ENCODE results near the gene UCHL5.

UCHL5 gene

GRCh38 chr1:193059282-193060114 lies at the start of gene UCHL5, which contains the start of gene RO60:
Gene UCHL5, minus strand, starts transcription at chr1:193059360. Its CDS starts 100 bp downstream, at chr1:193059260.
Gene RO60, plus strand, starts transcription at chr1:193059612. Its CDS starts 9,443 bp downstream, at chr1:193069055.
- DNase-seq (ENCODE audit: low read depth) = peak; percentile 91

- DNase-seq (ENCODE audit: low read depth) = no peak
Measured at GRCh38 chr1:193108471-193108870, 49.3 kb upstream of the UCHL5 start.

- DNase-seq (ENCODE audit: low read depth) = no peak
Measured at GRCh38 chr1:193105821-193106177, 46.6 kb upstream of the UCHL5 start.

GRCh38 chr1:193104907-193105820 lies 46.0 kb upstream of the UCHL5 start, which contains the start of gene GLRX2:
Gene GLRX2, minus strand, starts transcription at chr1:193105414. Its CDS starts 32 bp downstream, at chr1:193105382.
- DNase-seq (ENCODE audit: low read depth) = peak; percentile 47

GRCh38 chr1:193104502-193104906 lies 45.3 kb upstream of the UCHL5 start:
- no peak for DNase-seq (ENCODE audit: low read depth)

GRCh38 chr1:193103759-193104501 lies 44.8 kb upstream of the UCHL5 start:
- DNase-seq (ENCODE audit: low read depth) = no peak

GRCh38 chr1:193102662-193103061 lies 43.5 kb upstream of the UCHL5 start:
- no peak for DNase-seq (ENCODE audit: low read depth)

GRCh38 chr1:193094112-193094511 lies 35.0 kb upstream of the UCHL5 start:
- DNase-seq (ENCODE audit: low read depth) = no peak

GRCh38 chr1:193090865-193091264 lies 31.7 kb upstream of the UCHL5 start:
- DNase-seq (ENCODE audit: low read depth) = no peak

- DNase-seq (ENCODE audit: low read depth) = no peak
Measured at GRCh38 chr1:193087893-193088292, 28.7 kb upstream of the UCHL5 start.

GRCh38 chr1:193086342-193086741 lies 27.2 kb upstream of the UCHL5 start:
- no peak for DNase-seq (ENCODE audit: low read depth)

- no peak for DNase-seq (ENCODE audit: low read depth)
Measured at GRCh38 chr1:193085263-193085662, 26.1 kb upstream of the UCHL5 start.

GRCh38 chr1:193083365-193084088 lies 24.4 kb upstream of the UCHL5 start:
- DNase-seq (ENCODE audit: low read depth) = no peak

GRCh38 chr1:193079187-193079586 lies 20.0 kb upstream of the UCHL5 start:
- DNase-seq (ENCODE audit: low read depth) = no peak

- DNase-seq (ENCODE audit: low read depth) = no peak
Measured at GRCh38 chr1:193077991-193078390, 18.8 kb upstream of the UCHL5 start.

GRCh38 chr1:193070942-193071341 lies 11.8 kb upstream of the UCHL5 start:
- no peak for DNase-seq (ENCODE audit: low read depth)

- no peak for DNase-seq (ENCODE audit: low read depth)
Measured at GRCh38 chr1:193070386-193070753, 11.2 kb upstream of the UCHL5 start.

GRCh38 chr1:193069748-193070385 lies 10.7 kb upstream of the UCHL5 start:
- DNase-seq (ENCODE audit: low read depth) = no peak

- DNase-seq (ENCODE audit: low read depth) = no peak
Measured at GRCh38 chr1:193068013-193068412, 8.9 kb upstream of the UCHL5 start.

GRCh38 chr1:193066606-193067005 lies 7.4 kb upstream of the UCHL5 start:
- no peak for DNase-seq (ENCODE audit: low read depth)

GRCh38 chr1:193065954-193066353 lies 6.8 kb upstream of the UCHL5 start:
- DNase-seq (ENCODE audit: low read depth) = no peak
